Esophagus muscularis mucosa (tissue), 4 donors: ENCODE results near the gene ARID3A. TPM values are rescaled to one million over a fixed set of nuclear protein-coding genes. Genes with fewer than 3 reads are reported as not detected.

ENCODE experiments used
- DNase-seq: peaks from one replicate; pipeline ENCODE4 v3.0.0-alpha.2; 2017; ENCODE audit errors: extremely low spot score
- H3K27ac ChIP-seq, 4 donors: fragments of 200-600 bp; sonication (generic); replicated peaks in 1 of 4; 1 replicate in 3 of 4; 2 replicates in 1 of 4; pipeline ENCODE4 v1.5.1; 2016 to 2019; ENCODE audit warnings: mild to moderate bottlenecking in 1 of 4
- H3K27me3 ChIP-seq, 4 donors: fragments of 200-600 bp; sonication (generic); one replicate each; pipeline versions ENCODE4 v1.5.1 to v1.6.0; 2016 to 2019
- H3K36me3 ChIP-seq, 4 donors: fragments of 200-600 bp; sonication (generic); one replicate each; pipeline ENCODE4 v1.5.1; 2016 to 2019
- H3K4me1 ChIP-seq, 4 donors: fragments of 200-600 bp; sonication (generic); one replicate each; pipeline ENCODE4 v1.5.1; 2016 to 2019
- H3K4me3 ChIP-seq, 4 donors: fragments of 200-600 bp; sonication (generic); 1 replicate in 2 of 4; 2 replicates in 2 of 4; pipeline ENCODE4 v1.5.1; 2016 to 2019; ENCODE audit warnings: mild to moderate bottlenecking in 4 of 4, moderate library complexity in 1 of 4
- H3K9me3 ChIP-seq, 4 donors: fragments of 200-600 bp; sonication (generic); 1 replicate in 3 of 4; 2 replicates in 1 of 4; pipeline ENCODE4 v1.5.1; 2016 to 2019
- CTCF ChIP-seq, 3 experiments: fragments of 200-600 bp in 2 of 3; fragments of 450-650 bp in 1 of 3; sonication (generic) in 2 of 3; IDR thresholded peaks; one replicate each; pipeline ENCODE4 v1.5.1; 2017 to 2019; ENCODE audit warnings: antibody characterized with exemption in 3 of 3, mild to moderate bottlenecking in 2 of 3, moderate library complexity in 1 of 3
- EP300 ChIP-seq: sonication (generic); formaldehyde crosslinking; IDR thresholded peaks from one replicate; pipeline ENCODE4 v1.6.1; 2017; ENCODE audit warnings: antibody characterized with exemption
- POLR2A ChIP-seq: fragments of 450-650 bp; IDR thresholded peaks from one replicate; pipeline ENCODE4 v1.6.1; 2017; ENCODE audit warnings: antibody characterized with exemption, moderate library complexity, mild to moderate bottlenecking, low read depth
- POLR2AphosphoS5 ChIP-seq, 2 donors: sonication (generic); formaldehyde crosslinking; IDR thresholded peaks; one replicate each; pipeline ENCODE4 v1.6.1; 2017; ENCODE audit warnings: antibody characterized with exemption in 2 of 2
- WGBS: methylation state at CpG from one replicate; pipeline ENCODE4 v1.1.5; 2018; 5-methylcytosine and 5-hydroxymethylcytosine counted together
- intact Hi-C: fragments of 100-400 bp; cut with DNase I; formaldehyde crosslinking; loops from one replicate; pipeline ENCODE4 v1.15.1; 2023
- total RNA-seq, 4 donors: library from RNA; depleted of rRNA; stranded (reverse); fragments of >200 nt; gene quantifications; one replicate each; pipeline versions ENCODE4 v1.1.0 to v1.2.1, GENCODE V29; 2016

ARID3A gene
- total RNA-seq, 4 donors from 2014 or later: 2.9 to 8.4 (median 5.0) TPM

GRCh38 chr19:989381-990081, 63.7 kb downstream of the ARID3A start:
- WGBS: 89% methylated on average over 12 of the region's 25 CpGs
- Histone ChIP-seq H3K4me3 (no peak overlapping the region), H3K4me1 (peaks cover 8 to 20% (median 17%) of the 10 kb centered on the region in 4 donors), H3K27ac (no peak overlapping the region), H3K27me3 (peaks cover 0 to 6% (median 0%) of the 10 kb centered on the region in 4 donors), H3K36me3 (peaks cover 17 to 77% (median 71%) of the 10 kb centered on the region in 4 donors), H3K9me3 (no peaks in the 10 kb centered on the region)
- no peak for TF ChIP-seq EP300
- no peak for TF ChIP-seq POLR2AphosphoS5 (IDR thresholded peaks at IDR 0.05)
- TF ChIP-seq CTCF (IDR thresholded peaks at IDR 0.05): peak in 1 of 3 experiments; percentile 11
- TF ChIP-seq POLR2A: no peak
- no peak for DNase-seq
- intact Hi-C loops: no loop called here

GRCh38 chr19:990119-990571, 64.3 kb downstream of the ARID3A start:
- intact Hi-C loops: no loop called here
- no peak overlapping the region for H3K27ac ChIP-seq
- no peak overlapping the region for H3K4me3 ChIP-seq
- peaks cover 2 to 14% (median 11%) of the 10 kb centered on the region in 4 donors for H3K4me1 ChIP-seq
- DNase-seq: no peak
- peaks cover 17 to 83% (median 72%) of the 10 kb centered on the region in 4 donors for H3K36me3 ChIP-seq
- no peaks in the 10 kb centered on the region for H3K9me3 ChIP-seq
- WGBS: 70% methylated on average over 6 of the region's 27 CpGs
- peaks cover 0 to 12% (median 0%) of the 10 kb centered on the region in 4 donors for H3K27me3 ChIP-seq
- TF ChIP-seq POLR2AphosphoS5 (IDR thresholded peaks at IDR 0.05) (no peak), EP300 (no peak), POLR2A (no peak), CTCF (IDR thresholded peaks at IDR 0.05) (no peak)

- H3K4me1 ChIP-seq: peaks cover under 1 to 9% (median 6%) of the 10 kb centered on the region in 4 donors
- WGBS: 94% methylated on average over 18 of the region's 23 CpGs
- TF ChIP-seq EP300 (no peak), CTCF (IDR thresholded peaks at IDR 0.05) (no peak), POLR2A (no peak), POLR2AphosphoS5 (IDR thresholded peaks at IDR 0.05) (no peak)
- no peak overlapping the region for H3K4me3 ChIP-seq
- intact Hi-C loops: no loop called here
- no peak for DNase-seq
- H3K9me3 ChIP-seq: no peaks in the 10 kb centered on the region
- peaks cover 17 to 79% (median 71%) of the 10 kb centered on the region in 4 donors for H3K36me3 ChIP-seq
- no peak overlapping the region for H3K27ac ChIP-seq
- peaks cover 0 to 18% (median 3%) of the 10 kb centered on the region in 4 donors for H3K27me3 ChIP-seq
Observed at GRCh38 chr19:990746-991145, 64.9 kb downstream of the ARID3A start.

GRCh38 chr19:991174-991931, 65.5 kb downstream of the ARID3A start:
- Histone ChIP-seq H3K27me3 (peaks cover 3 to 24% (median 9%) of the 10 kb centered on the region in 4 donors), H3K9me3 (no peaks in the 10 kb centered on the region), H3K4me3 (no peak overlapping the region), H3K4me1 (peaks cover 6 to 13% (median 12%) of the 10 kb centered on the region in 4 donors), H3K36me3 (peaks cover 17 to 73% (median 65%) of the 10 kb centered on the region in 4 donors), H3K27ac (no peak overlapping the region)
- WGBS: 93% methylated on average over 21 of the region's 47 CpGs
- TF ChIP-seq CTCF (IDR thresholded peaks at IDR 0.05): no peak
- TF ChIP-seq POLR2AphosphoS5 (IDR thresholded peaks at IDR 0.05): no peak
- TF ChIP-seq EP300: no peak
- no peak for TF ChIP-seq POLR2A
- no peak for DNase-seq
- intact Hi-C loops: no loop called here
